Measurements from ENCODE around the gene KRTAP12-2. TPM values are rescaled to one million over a fixed set of nuclear protein-coding genes. Genes with fewer than 3 reads are reported as not detected.
"Not testable (repeated sequence)": the region's sequence is repeated elsewhere in the genome, so short reads cannot be mapped to it uniquely, and the experiment has no call there.

Gene KRTAP12-2
- total RNA-seq, 4 donors from 2014 or later = not detected

- TF ChIP-seq CTCF (IDR thresholded peaks at IDR 0.05) (no peak), POLR2AphosphoS5 (IDR thresholded peaks at IDR 0.05) (no peak), EP300 (IDR thresholded peaks at IDR 0.05) (no peak), POLR2A (IDR thresholded peaks at IDR 0.05; ENCODE audit: low read depth) (no peak)
- H3K27ac ChIP-seq (replicated peaks in 1 of 4) = no peak overlapping the region
- intact Hi-C loops (cut with DNase I) = no loop called here
- H3K9me3 ChIP-seq = no peaks in the 10 kb centered on the region
- 49% methylated on average over 13 of the region's 14 CpGs for WGBS
- peaks cover 0 to 46% (median 0%) of the 10 kb centered on the region in 4 donors for H3K27me3 ChIP-seq
- H3K4me1 ChIP-seq = no peaks in the 10 kb centered on the region
- H3K4me3 ChIP-seq = no peak overlapping the region
- no peaks in the 10 kb centered on the region for H3K36me3 ChIP-seq
- DNase-seq (ENCODE audit: extremely low spot score) = peak; percentile 89
Measured at GRCh38 chr21:44686000-44686781, 19.5 kb upstream of the KRTAP12-2 start.

- WGBS = no CpG with 5 or more reads among the region's 6 CpGs
- H3K9me3 ChIP-seq; H3K36me3 ChIP-seq; intact Hi-C loops (cut with DNase I); H3K4me3 ChIP-seq; H3K4me1 ChIP-seq; H3K27ac ChIP-seq (replicated peaks in 1 of 4): not testable (repeated sequence)
- H3K27me3 ChIP-seq = peaks cover 0 to 46% (median 0%) of the 10 kb centered on the region in 4 donors
- DNase-seq (ENCODE audit: extremely low spot score) = peak; percentile 81
Measured at GRCh38 chr21:44685050-44685449, 18.3 kb upstream of the KRTAP12-2 start.

- 71% methylated on average over 6 of the region's 6 CpGs for WGBS
- no peaks in the 10 kb centered on the region for H3K36me3 ChIP-seq
- no peak overlapping the region for H3K4me3 ChIP-seq
- intact Hi-C loops (cut with DNase I) = no loop called here
- no peaks in the 10 kb centered on the region for H3K4me1 ChIP-seq
- DNase-seq (ENCODE audit: extremely low spot score) = no peak
- no peak overlapping the region for H3K27ac ChIP-seq (replicated peaks in 1 of 4)
- H3K27me3 ChIP-seq = peaks cover 0 to 46% (median 0%) of the 10 kb centered on the region in 4 donors
- TF ChIP-seq POLR2A (IDR thresholded peaks at IDR 0.05; ENCODE audit: low read depth) (no peak), POLR2AphosphoS5 (IDR thresholded peaks at IDR 0.05) (no peak), CTCF (IDR thresholded peaks at IDR 0.05) (no peak), EP300 (IDR thresholded peaks at IDR 0.05) (no peak)
- no peaks in the 10 kb centered on the region for H3K9me3 ChIP-seq
Measured at GRCh38 chr21:44684483-44684882, 17.8 kb upstream of the KRTAP12-2 start.

GRCh38 chr21:44684077-44684476 lies 17.4 kb upstream of the KRTAP12-2 start:
- TF ChIP-seq CTCF (IDR thresholded peaks at IDR 0.05) = no peak
- no peak for TF ChIP-seq POLR2AphosphoS5 (IDR thresholded peaks at IDR 0.05)
- no peak for TF ChIP-seq POLR2A (IDR thresholded peaks at IDR 0.05; ENCODE audit: low read depth)
- TF ChIP-seq EP300 (IDR thresholded peaks at IDR 0.05) = no peak
- no peak for DNase-seq (ENCODE audit: extremely low spot score)
- WGBS = 76% methylated on average over 7 of the region's 7 CpGs
- Histone ChIP-seq H3K4me1 (no peaks in the 10 kb centered on the region), H3K36me3 (no peaks in the 10 kb centered on the region), H3K27me3 (peaks cover 0 to 46% (median 0%) of the 10 kb centered on the region in 4 donors), H3K4me3 (no peak overlapping the region), H3K9me3 (no peaks in the 10 kb centered on the region), H3K27ac (replicated peaks in 1 of 4) (no peak overlapping the region)
- intact Hi-C loops (cut with DNase I) = no loop called here

GRCh38 chr21:44682580-44683151 lies 15.9 kb upstream of the KRTAP12-2 start:
- H3K36me3 ChIP-seq = no peaks in the 10 kb centered on the region
- TF ChIP-seq EP300 (IDR thresholded peaks at IDR 0.05) (no peak), CTCF (IDR thresholded peaks at IDR 0.05) (no peak), POLR2A (IDR thresholded peaks at IDR 0.05; ENCODE audit: low read depth) (no peak), POLR2AphosphoS5 (IDR thresholded peaks at IDR 0.05) (no peak)
- no peaks in the 10 kb centered on the region for H3K4me1 ChIP-seq
- 87% methylated on average over 14 of the region's 15 CpGs for WGBS
- peak; percentile 84 for DNase-seq (ENCODE audit: extremely low spot score)
- intact Hi-C loops (cut with DNase I) = no loop called here
- no peak overlapping the region for H3K27ac ChIP-seq (replicated peaks in 1 of 4)
- H3K4me3 ChIP-seq = no peak overlapping the region
- H3K27me3 ChIP-seq = peaks cover 0 to 32% (median 0%) of the 10 kb centered on the region in 4 donors
- H3K9me3 ChIP-seq = no peaks in the 10 kb centered on the region
